Neural cell (in vitro differentiated cells): ENCODE results near the gene TTC34.

Experiments used
- EP300 ChIP-seq: fragments of 450-650 bp; conservative IDR thresholded peaks from 2 replicates; pipeline ENCODE4 v1.6.1; 2014; ENCODE audit warnings: antibody characterized with exemption, mild to moderate bottlenecking, moderate library complexity; ENCODE audit not compliant: poor library complexity, severe bottlenecking
- EZH2 ChIP-seq: fragments of 200-600, 300-800 bp; shearing (Covaris generic), sonication (generic); IDR thresholded peaks from 2 replicates; pipeline ENCODE4 v1.6.1; 2014; ENCODE audit warnings: antibody characterized with exemption, low read length, borderline replicate concordance, mild to moderate bottlenecking; ENCODE audit not compliant: insufficient read depth, poor library complexity, severe bottlenecking
- MXI1 ChIP-seq: fragments of 450-650 bp; conservative IDR thresholded peaks from 2 replicates; pipeline ENCODE4 v1.6.1; 2014; ENCODE audit warnings: antibody characterized with exemption, mild to moderate bottlenecking; ENCODE audit not compliant: poor library complexity, severe bottlenecking
- POLR2AphosphoS5 ChIP-seq: IDR thresholded peaks from 2 replicates; pipeline ENCODE4 v1.6.1; 2012
- RAD21 ChIP-seq: fragments of 450-650 bp; conservative IDR thresholded peaks from 2 replicates; pipeline ENCODE4 v1.6.1; 2014; ENCODE audit warnings: antibody characterized with exemption, mild to moderate bottlenecking, moderate library complexity
- SMC3 ChIP-seq: fragments of 450-650 bp; conservative IDR thresholded peaks from 2 replicates; pipeline ENCODE4 v1.6.1; 2014; ENCODE audit warnings: antibody characterized with exemption, mild to moderate bottlenecking, moderate library complexity; ENCODE audit not compliant: poor library complexity
- TAF1 ChIP-seq: IDR thresholded peaks from 2 replicates; pipeline ENCODE4 v1.6.1; 2012; ENCODE audit warnings: low read depth
- TF ChIP-seq, protein P1 (sequence below): IDR thresholded peaks from 2 replicates; pipeline ENCODE4 v1.6.1; 2012; ENCODE audit warnings: borderline replicate concordance
- TF ChIP-seq, protein P2 (sequence below): fragments of 450-650 bp; IDR thresholded peaks from 2 replicates; pipeline ENCODE4 v1.5.1; 2014; ENCODE audit warnings: antibody characterized with exemption, mild to moderate bottlenecking, moderate library complexity; ENCODE audit not compliant: poor library complexity, severe bottlenecking

DNA sequence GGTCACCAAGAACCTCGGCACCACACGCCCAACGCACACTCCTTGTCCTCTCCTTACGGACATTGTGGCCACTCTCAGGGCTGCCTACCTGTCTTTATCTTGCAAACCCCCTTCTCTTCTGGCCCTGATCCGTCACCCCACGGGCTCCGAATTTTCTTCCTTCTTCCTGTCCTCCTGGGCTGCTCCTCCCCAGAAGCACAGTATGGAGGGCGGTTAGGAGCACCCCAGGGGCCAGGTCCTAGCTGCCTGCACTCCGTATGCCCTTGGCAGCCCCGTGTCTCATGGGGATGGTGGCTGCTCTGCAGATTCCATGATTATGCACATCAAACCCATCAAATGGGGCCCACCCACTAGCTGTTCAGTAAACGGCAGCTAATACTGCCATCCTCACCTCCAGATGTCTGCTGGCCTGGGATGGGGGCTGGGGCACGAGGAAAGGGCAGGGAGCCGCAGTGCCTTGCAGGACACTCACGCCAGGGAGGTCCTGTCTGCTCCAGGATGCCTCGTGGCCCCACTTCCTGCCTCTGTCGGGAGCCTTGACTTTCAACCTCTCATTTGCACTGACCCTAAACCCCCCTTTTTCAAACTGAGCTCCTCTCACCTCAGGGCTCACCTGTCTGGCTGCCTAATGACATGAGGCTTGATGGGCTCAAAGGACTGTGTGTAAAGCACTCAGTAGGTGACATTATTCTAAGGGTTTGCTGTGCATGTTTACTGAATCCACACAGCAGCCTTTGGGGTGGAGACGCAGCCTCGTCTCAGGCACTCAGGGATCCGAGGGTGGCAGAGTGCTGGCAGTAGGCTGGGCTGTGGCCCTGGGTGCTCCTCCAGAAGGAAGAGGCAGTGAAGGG lies 4.4 kb downstream of the TTC34 start:
- TF ChIP-seq MXI1 (no peak), POLR2AphosphoS5 (no peak), TAF1 (no peak), SMC3 (no peak), RAD21 (no peak), EP300 (no peak), EZH2 (no peak)
- TF ChIP-seq, protein P1, sequence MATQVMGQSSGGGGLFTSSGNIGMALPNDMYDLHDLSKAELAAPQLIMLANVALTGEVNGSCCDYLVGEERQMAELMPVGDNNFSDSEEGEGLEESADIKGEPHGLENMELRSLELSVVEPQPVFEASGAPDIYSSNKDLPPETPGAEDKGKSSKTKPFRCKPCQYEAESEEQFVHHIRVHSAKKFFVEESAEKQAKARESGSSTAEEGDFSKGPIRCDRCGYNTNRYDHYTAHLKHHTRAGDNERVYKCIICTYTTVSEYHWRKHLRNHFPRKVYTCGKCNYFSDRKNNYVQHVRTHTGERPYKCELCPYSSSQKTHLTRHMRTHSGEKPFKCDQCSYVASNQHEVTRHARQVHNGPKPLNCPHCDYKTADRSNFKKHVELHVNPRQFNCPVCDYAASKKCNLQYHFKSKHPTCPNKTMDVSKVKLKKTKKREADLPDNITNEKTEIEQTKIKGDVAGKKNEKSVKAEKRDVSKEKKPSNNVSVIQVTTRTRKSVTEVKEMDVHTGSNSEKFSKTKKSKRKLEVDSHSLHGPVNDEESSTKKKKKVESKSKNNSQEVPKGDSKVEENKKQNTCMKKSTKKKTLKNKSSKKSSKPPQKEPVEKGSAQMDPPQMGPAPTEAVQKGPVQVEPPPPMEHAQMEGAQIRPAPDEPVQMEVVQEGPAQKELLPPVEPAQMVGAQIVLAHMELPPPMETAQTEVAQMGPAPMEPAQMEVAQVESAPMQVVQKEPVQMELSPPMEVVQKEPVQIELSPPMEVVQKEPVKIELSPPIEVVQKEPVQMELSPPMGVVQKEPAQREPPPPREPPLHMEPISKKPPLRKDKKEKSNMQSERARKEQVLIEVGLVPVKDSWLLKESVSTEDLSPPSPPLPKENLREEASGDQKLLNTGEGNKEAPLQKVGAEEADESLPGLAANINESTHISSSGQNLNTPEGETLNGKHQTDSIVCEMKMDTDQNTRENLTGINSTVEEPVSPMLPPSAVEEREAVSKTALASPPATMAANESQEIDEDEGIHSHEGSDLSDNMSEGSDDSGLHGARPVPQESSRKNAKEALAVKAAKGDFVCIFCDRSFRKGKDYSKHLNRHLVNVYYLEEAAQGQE = no peak
- TF ChIP-seq, protein P2, sequence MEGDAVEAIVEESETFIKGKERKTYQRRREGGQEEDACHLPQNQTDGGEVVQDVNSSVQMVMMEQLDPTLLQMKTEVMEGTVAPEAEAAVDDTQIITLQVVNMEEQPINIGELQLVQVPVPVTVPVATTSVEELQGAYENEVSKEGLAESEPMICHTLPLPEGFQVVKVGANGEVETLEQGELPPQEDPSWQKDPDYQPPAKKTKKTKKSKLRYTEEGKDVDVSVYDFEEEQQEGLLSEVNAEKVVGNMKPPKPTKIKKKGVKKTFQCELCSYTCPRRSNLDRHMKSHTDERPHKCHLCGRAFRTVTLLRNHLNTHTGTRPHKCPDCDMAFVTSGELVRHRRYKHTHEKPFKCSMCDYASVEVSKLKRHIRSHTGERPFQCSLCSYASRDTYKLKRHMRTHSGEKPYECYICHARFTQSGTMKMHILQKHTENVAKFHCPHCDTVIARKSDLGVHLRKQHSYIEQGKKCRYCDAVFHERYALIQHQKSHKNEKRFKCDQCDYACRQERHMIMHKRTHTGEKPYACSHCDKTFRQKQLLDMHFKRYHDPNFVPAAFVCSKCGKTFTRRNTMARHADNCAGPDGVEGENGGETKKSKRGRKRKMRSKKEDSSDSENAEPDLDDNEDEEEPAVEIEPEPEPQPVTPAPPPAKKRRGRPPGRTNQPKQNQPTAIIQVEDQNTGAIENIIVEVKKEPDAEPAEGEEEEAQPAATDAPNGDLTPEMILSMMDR = no peak
